ENCODE results near the gene PGAM2.

DNA sequence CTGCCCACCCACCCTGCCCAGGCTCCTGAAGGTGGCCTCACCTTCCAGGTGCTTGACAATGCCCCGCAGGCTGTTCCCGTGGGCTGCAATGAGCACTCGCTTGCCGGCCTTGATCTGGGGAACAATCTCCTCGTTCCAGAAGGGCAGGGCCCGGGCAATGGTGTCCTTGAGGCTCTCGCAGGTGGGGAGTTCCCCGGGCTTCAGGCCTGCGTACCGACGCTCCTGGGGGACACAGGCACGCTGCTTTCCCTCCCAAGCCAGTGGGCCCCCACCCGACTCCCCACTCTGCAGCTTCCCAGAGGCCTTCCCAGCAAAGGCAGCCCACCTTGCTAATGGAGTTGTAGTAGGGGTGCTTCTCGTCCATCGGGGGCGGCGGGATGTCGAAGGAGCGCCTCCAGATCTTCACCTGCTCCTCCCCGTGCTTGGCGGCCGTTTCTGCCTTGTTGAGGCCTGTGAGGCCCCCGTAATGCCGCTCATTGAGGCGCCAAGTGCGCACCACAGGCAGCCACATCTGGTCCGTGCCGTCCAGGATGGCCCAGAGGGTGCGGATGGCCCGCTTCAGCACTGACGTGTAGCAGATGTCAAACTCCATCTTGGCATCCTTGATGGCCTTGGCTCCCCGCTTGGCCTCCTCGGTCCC lies 456 bp downstream of the PGAM2 start:
- TF ChIP-seq CTCF (conservative IDR thresholded peaks at IDR 0.05) (no peak), EZH2 (IDR thresholded peaks at IDR 0.05; ENCODE audit: low read depth) (no peak)
